T-helper 17 cell (primary cell): Measurements from ENCODE around the gene ERICH4. TPM values are rescaled to one million over a fixed set of nuclear protein-coding genes. Genes with fewer than 3 reads are reported as not detected.
"Not testable (repeated sequence)": the region's sequence is repeated elsewhere in the genome, so short reads cannot be mapped to it uniquely, and the experiment has no call there.

Experiments
- ATAC-seq: fragments of 150-1000 bp; cut with Tn5 transposase; 2 replicates; pipeline ENCODE4 v1.10.0; 2021; ENCODE audit warnings: mild to moderate bottlenecking, moderate library complexity
- DNase-seq, 3 donors: peaks; one replicate each; pipeline versions ENCODE4 v3.0.0 to v3.0.0-alpha.2; 2020 to 2021
- H3K9me3 ChIP-seq: one replicate; pipeline ENCODE4 v1.7.0; 2013; ENCODE audit warnings: low read length, mild to moderate bottlenecking; ENCODE audit not compliant: control insufficient read depth, poor library complexity, severe bottlenecking
- H3K27ac Mint-ChIP-seq: one replicate; pipeline ENCODE4 v1.8.0; 2022; ENCODE audit warnings: mild to moderate bottlenecking, moderate library complexity, mixed read lengths
- H3K27me3 Mint-ChIP-seq: one replicate; pipeline ENCODE4 v1.8.0; 2022; ENCODE audit warnings: mixed read lengths
- H3K36me3 Mint-ChIP-seq: one replicate; pipeline ENCODE4 v1.8.0; 2022; ENCODE audit warnings: low read depth, mixed read lengths
- H3K4me1 Mint-ChIP-seq: one replicate; pipeline ENCODE4 v1.8.0; 2022; ENCODE audit warnings: mild to moderate bottlenecking, mixed read lengths
- H3K4me3 Mint-ChIP-seq: one replicate; pipeline ENCODE4 v1.8.0; 2022; ENCODE audit warnings: mild to moderate bottlenecking, moderate library complexity, mixed read lengths
- total RNA-seq, 4 donors: library from RNA in 2 of 4; stranded (reverse) in 2 of 4; gene quantifications; one replicate each; pipeline ENCODE4 v1.2.3 and lab custom pipeline; 2022 to 2026

Gene ERICH4
- total RNA-seq, 2 donors from 2014 or later: not detected

- ATAC-seq (no peak), DNase-seq (no peak)
- no peak overlapping the region for H3K27ac Mint-ChIP-seq
- peaks cover 17% of the 10 kb centered on the region for H3K4me1 Mint-ChIP-seq
- no peak overlapping the region for H3K4me3 Mint-ChIP-seq
- peaks cover 4% of the 10 kb centered on the region for H3K36me3 Mint-ChIP-seq
- no peaks in the 10 kb centered on the region for H3K9me3 ChIP-seq
- H3K27me3 Mint-ChIP-seq: no peaks in the 10 kb centered on the region
Observed at GRCh38 chr19:41433171-41433570, 9.8 kb upstream of the ERICH4 start.

- no peaks in the 10 kb centered on the region for H3K27me3 Mint-ChIP-seq
- H3K27ac Mint-ChIP-seq: peak overlapping the region; percentile 72
- ATAC-seq (no peak), DNase-seq (no peak)
- no peaks in the 10 kb centered on the region for H3K9me3 ChIP-seq
- H3K36me3 Mint-ChIP-seq: peaks cover 4% of the 10 kb centered on the region
- no peak overlapping the region for H3K4me3 Mint-ChIP-seq
- H3K4me1 Mint-ChIP-seq: peaks cover 17% of the 10 kb centered on the region
Observed at GRCh38 chr19:41434450-41434849, 8.5 kb upstream of the ERICH4 start.

GRCh38 chr19:41435376-41435775, 7.6 kb upstream of the ERICH4 start:
- ATAC-seq, DNase-seq, H3K27ac Mint-ChIP-seq, H3K4me3 Mint-ChIP-seq, H3K9me3 ChIP-seq, H3K36me3 Mint-ChIP-seq, H3K27me3 Mint-ChIP-seq: not testable (repeated sequence)
- H3K4me1 Mint-ChIP-seq: peaks cover 18% of the 10 kb centered on the region

- ATAC-seq (no peak), DNase-seq (no peak)
- Mint-ChIP-seq H3K4me3 (no peak overlapping the region), H3K27ac (no peak overlapping the region), H3K36me3 (peaks cover 8% of the 10 kb centered on the region), H3K27me3 (no peaks in the 10 kb centered on the region), H3K4me1 (peaks cover 22% of the 10 kb centered on the region)
- H3K9me3 ChIP-seq: no peaks in the 10 kb centered on the region
Observed at GRCh38 chr19:41435936-41436673, 6.9 kb upstream of the ERICH4 start.

GRCh38 chr19:41436674-41436951, 6.3 kb upstream of the ERICH4 start:
- Mint-ChIP-seq H3K4me3 (no peak overlapping the region), H3K36me3 (peaks cover 8% of the 10 kb centered on the region), H3K27me3 (no peaks in the 10 kb centered on the region), H3K27ac (no peak overlapping the region), H3K4me1 (peaks cover 24% of the 10 kb centered on the region)
- no peak for DNase-seq
- no peak for ATAC-seq
- H3K9me3 ChIP-seq: no peaks in the 10 kb centered on the region

- DNase-seq (no peak), ATAC-seq (no peak)
- Mint-ChIP-seq H3K4me3 (peak overlapping the region; percentile 82), H3K27ac (no peak overlapping the region), H3K36me3 (peaks cover 4% of the 10 kb centered on the region), H3K27me3 (no peaks in the 10 kb centered on the region), H3K4me1 (peaks cover 24% of the 10 kb centered on the region)
- no peaks in the 10 kb centered on the region for H3K9me3 ChIP-seq
Observed at GRCh38 chr19:41437944-41438574, 4.9 kb upstream of the ERICH4 start.

- H3K9me3 ChIP-seq: no peaks in the 10 kb centered on the region
- Mint-ChIP-seq H3K27me3 (peaks cover 12% of the 10 kb centered on the region), H3K27ac (no peak within 1 kb of the TSS), H3K4me1 (peaks cover 30% of the 10 kb centered on the region), H3K4me3 (no peak within 1 kb of the TSS), H3K36me3 (peaks cover 12% of the 10 kb centered on the region)
- ATAC-seq (peak; percentile 100), DNase-seq (peak; percentile 78 to 84 (median 79))
Observed at GRCh38 chr19:41439441-41440222, 3.3 kb upstream of the ERICH4 start, which contains the start of gene DMAC2. DMAC2 (minus strand) TSS chr19:41439912; CDS start chr19:41439899, 13 bp downstream.

GRCh38 chr19:41441321-41441945, 1.5 kb upstream of the ERICH4 start:
- H3K9me3 ChIP-seq: no peaks in the 10 kb centered on the region
- Mint-ChIP-seq H3K36me3 (peaks cover 12% of the 10 kb centered on the region), H3K4me1 (peaks cover 29% of the 10 kb centered on the region), H3K4me3 (no peak overlapping the region), H3K27me3 (peaks cover 15% of the 10 kb centered on the region), H3K27ac (no peak overlapping the region)
- no peak for ATAC-seq
- DNase-seq: no peak

- DNase-seq: no peak
- Mint-ChIP-seq H3K36me3 (peaks cover 12% of the 10 kb centered on the region), H3K27me3 (peaks cover 19% of the 10 kb centered on the region), H3K4me1 (peaks cover 18% of the 10 kb centered on the region), H3K4me3 (no peak overlapping the region), H3K27ac (no peak overlapping the region)
- ATAC-seq: no peak
- no peaks in the 10 kb centered on the region for H3K9me3 ChIP-seq
Observed at GRCh38 chr19:41443813-41444455, 978 bp downstream of the ERICH4 start.

GRCh38 chr19:41445575-41445974, 2.6 kb downstream of the ERICH4 start:
- ATAC-seq (no peak), DNase-seq (no peak)
- Mint-ChIP-seq H3K27me3 (peaks cover 27% of the 10 kb centered on the region), H3K4me1 (peaks cover 24% of the 10 kb centered on the region), H3K36me3 (peaks cover 12% of the 10 kb centered on the region), H3K4me3 (no peak overlapping the region), H3K27ac (no peak overlapping the region)
- H3K9me3 ChIP-seq: no peaks in the 10 kb centered on the region

- DNase-seq: no peak
- H3K36me3 Mint-ChIP-seq: peaks cover 8% of the 10 kb centered on the region
- no peaks in the 10 kb centered on the region for H3K9me3 ChIP-seq
- peaks cover 20% of the 10 kb centered on the region for H3K4me1 Mint-ChIP-seq
- peaks cover 27% of the 10 kb centered on the region for H3K27me3 Mint-ChIP-seq
- no peak overlapping the region for H3K4me3 Mint-ChIP-seq
- H3K27ac Mint-ChIP-seq: peak overlapping the region; percentile 37
- no peak for ATAC-seq
Observed at GRCh38 chr19:41447732-41448332, 4.9 kb downstream of the ERICH4 start.

- no peaks in the 10 kb centered on the region for H3K9me3 ChIP-seq
Observed at GRCh38 chr19:41449079-41449864, 6.3 kb downstream of the ERICH4 start.

More at GRCh38 chr19:41449079-41449864, 6.3 kb downstream of the ERICH4 start:
- no peak overlapping the region for H3K27ac Mint-ChIP-seq
- H3K4me3 Mint-ChIP-seq: peak overlapping the region; percentile 83
- ATAC-seq (peak; percentile 92), DNase-seq (peak; percentile 53 to 58 (median 57))
- H3K4me1 Mint-ChIP-seq: peaks cover 12% of the 10 kb centered on the region
- peaks cover 16% of the 10 kb centered on the region for H3K27me3 Mint-ChIP-seq
- H3K36me3 Mint-ChIP-seq: peaks cover under 1% of the 10 kb centered on the region
